Endothelial cell of umbilical vein (primary cell): ENCODE data around the gene NSD1.

Experiments
- EZH2 ChIP-seq: IDR thresholded peaks from 2 replicates; pipeline ENCODE4 v1.6.1; 2012; ENCODE audit warnings: borderline replicate concordance, low read depth, mild to moderate bottlenecking, moderate library complexity, low read length, inconsistent platforms; ENCODE audit not compliant: severe bottlenecking
- FOS ChIP-seq: IDR thresholded peaks from 2 replicates; pipeline ENCODE4 v1.6.1; 2011; ENCODE audit warnings: mild to moderate bottlenecking, low read length, moderate library complexity, borderline replicate concordance; ENCODE audit not compliant: insufficient read depth
- GATA2 ChIP-seq: IDR thresholded peaks from 2 replicates; pipeline ENCODE4 v1.7.0; 2011; ENCODE audit warnings: low read depth, mild to moderate bottlenecking, moderate library complexity, mixed read lengths, low read length; ENCODE audit not compliant: insufficient read length, insufficient read depth
- JUN ChIP-seq: IDR thresholded peaks from 2 replicates; pipeline ENCODE4 v1.6.1; 2011; ENCODE audit warnings: borderline replicate concordance, low read depth; ENCODE audit not compliant: insufficient read length, insufficient read depth
- MYC ChIP-seq: IDR thresholded peaks from one replicate; pipeline ENCODE4 v1.6.1; 2011; ENCODE audit warnings: mild to moderate bottlenecking, low read depth, low read length
- POLR2A ChIP-seq: IDR thresholded peaks from 2 replicates; pipeline ENCODE4 v1.6.1; 2012; ENCODE audit warnings: low read depth, mild to moderate bottlenecking, control low read depth, low read length
- POLR2AphosphoS5 ChIP-seq: IDR thresholded peaks from 2 replicates; pipeline ENCODE4 v1.6.1; 2012; ENCODE audit warnings: low read depth, mild to moderate bottlenecking, control low read depth, low read length, moderate library complexity; ENCODE audit not compliant: insufficient read depth
- TF ChIP-seq, protein P1 (sequence below), 2 donors: IDR thresholded peaks; 1 replicate in 1 of 2; 2 replicates in 1 of 2; pipeline ENCODE4 v1.5.1; 2011; ENCODE audit warnings: low read length in 2 of 2, mild to moderate bottlenecking in 2 of 2, moderate library complexity in 2 of 2, control low read depth in 1 of 2, inconsistent platforms in 1 of 2, low read depth in 1 of 2; ENCODE audit not compliant: insufficient read depth in 1 of 2; ENCODE audit errors: extremely low read depth in 1 of 2
- TF ChIP-seq, protein P2 (sequence below): IDR thresholded peaks from 2 replicates; pipeline ENCODE4 v1.6.1; 2011; ENCODE audit not compliant: insufficient read depth, insufficient read length

DNA sequence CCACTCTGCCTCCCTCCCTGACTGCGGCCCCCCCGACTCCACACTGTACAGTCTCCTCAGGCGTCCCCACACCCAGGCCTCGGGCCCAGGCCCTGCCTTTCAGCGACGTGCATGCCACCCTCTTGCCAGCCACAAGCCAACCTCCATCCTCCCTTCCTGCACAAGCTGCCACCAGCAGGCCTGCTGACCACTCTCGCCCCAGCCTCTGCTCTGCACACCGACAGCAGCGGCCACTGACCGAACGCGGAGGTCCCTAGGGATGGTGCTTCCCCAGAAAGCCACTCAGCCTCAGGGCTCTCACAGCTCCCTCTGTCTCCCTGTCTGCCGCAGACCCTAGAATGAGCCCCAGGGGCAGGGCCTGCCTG lies 199.3 kb downstream of the NSD1 start:
- TF ChIP-seq POLR2A, result no peak
- no peak for TF ChIP-seq POLR2AphosphoS5
- no peak for TF ChIP-seq JUN
- TF ChIP-seq, protein P1, sequence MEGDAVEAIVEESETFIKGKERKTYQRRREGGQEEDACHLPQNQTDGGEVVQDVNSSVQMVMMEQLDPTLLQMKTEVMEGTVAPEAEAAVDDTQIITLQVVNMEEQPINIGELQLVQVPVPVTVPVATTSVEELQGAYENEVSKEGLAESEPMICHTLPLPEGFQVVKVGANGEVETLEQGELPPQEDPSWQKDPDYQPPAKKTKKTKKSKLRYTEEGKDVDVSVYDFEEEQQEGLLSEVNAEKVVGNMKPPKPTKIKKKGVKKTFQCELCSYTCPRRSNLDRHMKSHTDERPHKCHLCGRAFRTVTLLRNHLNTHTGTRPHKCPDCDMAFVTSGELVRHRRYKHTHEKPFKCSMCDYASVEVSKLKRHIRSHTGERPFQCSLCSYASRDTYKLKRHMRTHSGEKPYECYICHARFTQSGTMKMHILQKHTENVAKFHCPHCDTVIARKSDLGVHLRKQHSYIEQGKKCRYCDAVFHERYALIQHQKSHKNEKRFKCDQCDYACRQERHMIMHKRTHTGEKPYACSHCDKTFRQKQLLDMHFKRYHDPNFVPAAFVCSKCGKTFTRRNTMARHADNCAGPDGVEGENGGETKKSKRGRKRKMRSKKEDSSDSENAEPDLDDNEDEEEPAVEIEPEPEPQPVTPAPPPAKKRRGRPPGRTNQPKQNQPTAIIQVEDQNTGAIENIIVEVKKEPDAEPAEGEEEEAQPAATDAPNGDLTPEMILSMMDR (IDR thresholded peaks at IDR 0.05; ENCODE audit: extremely low read depth in 1 of 2, insufficient read depth in 1 of 2, low read depth in 1 of 2, low read length in 2 of 2), result no peak
- TF ChIP-seq MYC, result no peak
- TF ChIP-seq GATA2, result no peak
- TF ChIP-seq, protein P2, sequence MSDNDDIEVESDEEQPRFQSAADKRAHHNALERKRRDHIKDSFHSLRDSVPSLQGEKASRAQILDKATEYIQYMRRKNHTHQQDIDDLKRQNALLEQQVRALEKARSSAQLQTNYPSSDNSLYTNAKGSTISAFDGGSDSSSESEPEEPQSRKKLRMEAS, result no peak
- no peak for TF ChIP-seq FOS
- no peak for TF ChIP-seq EZH2
